GM18951 (cell line): ENCODE data around the gene RHEX.
"Not testable (repeated sequence)": the region's sequence is repeated elsewhere in the genome, so short reads cannot be mapped to it uniquely, and the experiment has no call there.

ENCODE experiments used
- POLR2A ChIP-seq: IDR thresholded peaks from 4 replicates; pipeline ENCODE4 v1.6.1; 2011; ENCODE audit warnings: mild to moderate bottlenecking; ENCODE audit not compliant: insufficient read length, insufficient read depth; ENCODE audit errors: extremely low read depth
- in situ Hi-C: fragments of 300-500 bp; cut with MboI; formaldehyde crosslinking; loops from one replicate; pipeline ENCODE4 v1.12.0; 2022; ENCODE audit warnings: low sequenced_read_pairs, mixed read lengths, inconsistent platforms; ENCODE audit not compliant: unreplicated experiment

The RHEX gene, protein sequence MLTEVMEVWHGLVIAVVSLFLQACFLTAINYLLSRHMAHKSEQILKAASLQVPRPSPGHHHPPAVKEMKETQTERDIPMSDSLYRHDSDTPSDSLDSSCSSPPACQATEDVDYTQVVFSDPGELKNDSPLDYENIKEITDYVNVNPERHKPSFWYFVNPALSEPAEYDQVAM

DNA sequence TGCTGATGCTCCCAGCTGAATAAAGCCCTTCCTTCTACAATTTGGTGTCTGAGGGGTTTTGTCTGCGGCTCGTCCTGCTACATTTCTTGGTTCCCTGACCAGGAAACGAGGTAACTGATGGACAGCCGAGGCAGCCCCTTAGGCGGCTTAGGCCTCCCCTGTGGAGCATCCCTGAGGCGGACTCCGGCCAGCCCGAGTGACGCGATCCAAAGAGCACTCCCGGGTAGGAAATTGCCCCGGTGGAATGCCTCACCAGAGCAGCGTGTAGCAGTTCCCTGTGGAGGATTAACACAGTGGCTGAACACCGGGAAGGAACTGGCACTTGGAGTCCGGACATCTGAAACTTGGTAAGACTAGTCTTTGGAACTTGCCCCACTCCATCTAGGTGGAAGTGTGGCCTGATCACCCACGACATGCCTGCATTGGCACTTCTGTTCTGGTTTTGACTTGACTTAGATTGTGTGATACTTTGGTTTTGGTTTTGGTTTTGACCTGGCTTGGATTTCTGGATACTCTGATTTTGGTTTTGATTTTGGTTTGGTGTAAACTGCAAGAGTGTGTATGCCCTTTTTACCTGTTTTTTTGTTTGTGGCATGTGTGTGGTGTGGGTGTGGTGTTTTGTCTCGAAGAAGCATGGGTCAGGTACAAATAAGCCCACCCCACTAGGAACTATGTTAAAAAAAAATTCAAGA is at the start of gene RHEX:
Gene RHEX, plus strand, starts transcription at position 255 of the 692 bp plus-strand sequence. CDS start 44,656 bp downstream, outside the sequence.
- in situ Hi-C loops, result not testable (repeated sequence)

DNA sequence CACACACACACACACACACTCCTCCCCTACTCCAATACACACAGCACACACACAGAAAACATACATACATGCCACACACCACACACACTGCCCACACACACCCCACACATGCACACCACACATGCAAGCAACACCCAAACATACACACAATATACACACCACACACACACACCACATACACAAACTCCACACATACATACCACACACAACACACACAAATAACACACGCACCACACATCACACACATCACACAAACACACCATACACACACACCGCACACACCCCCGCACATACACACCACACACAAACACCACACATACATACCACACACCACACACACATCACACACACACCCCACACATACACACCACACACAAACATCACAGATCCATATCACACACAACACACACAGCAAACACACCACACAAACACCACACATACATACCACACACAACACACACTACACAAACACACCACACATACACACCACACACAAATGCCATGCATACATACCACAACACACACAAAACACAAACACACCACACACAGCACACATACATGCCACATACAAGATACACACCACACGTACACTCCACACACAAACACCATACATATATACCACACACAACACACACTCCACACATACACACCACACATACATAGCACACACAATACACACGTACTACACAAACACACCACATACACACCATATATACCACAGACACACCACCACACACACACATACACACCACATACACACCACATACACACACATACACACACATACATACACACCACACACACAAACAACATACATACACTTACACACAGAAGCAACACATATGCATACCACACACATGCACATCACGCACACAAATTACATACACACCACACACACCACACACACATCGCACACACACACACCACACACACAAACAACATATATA is 48.8 kb upstream of the RHEX start:
- in situ Hi-C loops, result no loop called here
- no peak for TF ChIP-seq POLR2A

DNA sequence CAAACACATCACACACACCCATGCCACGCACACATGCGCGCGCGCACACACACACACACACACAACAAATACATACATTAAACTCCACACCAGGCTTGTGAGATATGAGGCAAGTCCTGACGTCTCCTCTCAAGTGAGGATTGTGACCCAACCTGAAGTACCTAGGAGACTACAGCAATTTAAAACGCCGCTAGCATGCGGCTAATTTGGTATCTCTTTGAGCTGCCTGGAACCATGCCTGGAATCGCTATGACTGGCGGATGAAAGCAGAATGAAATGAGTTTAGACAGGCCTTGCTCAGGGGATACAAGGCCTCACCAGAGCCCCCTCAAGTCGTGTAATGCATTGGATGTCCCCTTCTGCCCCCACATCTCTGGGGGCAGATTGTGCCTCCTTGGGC is 48.1 kb upstream of the RHEX start:
- in situ Hi-C loops, result no loop called here
- no peak for TF ChIP-seq POLR2A

DNA sequence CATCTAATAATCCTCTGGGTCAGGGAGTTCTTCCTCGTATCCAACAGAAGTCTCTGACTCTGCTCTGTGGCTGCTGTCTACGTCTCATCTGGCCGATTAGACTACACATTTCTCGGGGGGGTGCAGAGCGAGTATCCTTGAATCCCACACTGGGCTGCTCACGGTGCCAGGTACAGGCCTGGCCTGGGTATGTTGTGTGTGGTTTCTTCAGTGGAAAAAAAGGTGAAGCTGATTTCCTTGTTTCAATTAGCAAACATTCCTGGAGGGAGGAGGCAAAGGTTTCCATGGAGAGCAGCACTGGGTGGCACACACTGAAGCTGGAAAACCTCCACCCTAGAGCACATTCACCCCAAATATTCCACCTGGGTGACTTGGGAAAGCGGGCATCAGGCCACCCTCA is 47.7 kb upstream of the RHEX start:
- in situ Hi-C loops, result no loop called here
- no peak for TF ChIP-seq POLR2A

DNA sequence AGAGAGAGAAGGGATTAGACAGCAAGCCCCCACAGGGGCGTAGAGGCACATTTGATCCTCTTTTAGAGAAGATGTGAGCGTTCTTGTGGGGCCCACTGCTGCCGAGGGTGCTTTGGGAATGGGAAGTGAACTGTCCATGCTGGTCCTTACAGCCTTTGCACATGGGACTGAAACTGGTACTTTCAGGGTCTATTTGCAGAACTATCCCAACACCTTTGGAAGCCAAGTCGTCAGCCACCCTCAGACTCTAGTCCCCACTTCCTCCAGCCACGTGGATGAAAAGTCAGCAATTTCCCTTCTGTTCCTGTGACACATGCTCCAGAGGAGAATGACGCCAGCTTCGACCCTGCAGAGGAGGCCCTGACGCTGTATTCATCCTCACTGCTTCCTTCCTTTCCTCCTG is 47.2 kb upstream of the RHEX start:
- in situ Hi-C loops, result no loop called here
- no peak for TF ChIP-seq POLR2A

DNA sequence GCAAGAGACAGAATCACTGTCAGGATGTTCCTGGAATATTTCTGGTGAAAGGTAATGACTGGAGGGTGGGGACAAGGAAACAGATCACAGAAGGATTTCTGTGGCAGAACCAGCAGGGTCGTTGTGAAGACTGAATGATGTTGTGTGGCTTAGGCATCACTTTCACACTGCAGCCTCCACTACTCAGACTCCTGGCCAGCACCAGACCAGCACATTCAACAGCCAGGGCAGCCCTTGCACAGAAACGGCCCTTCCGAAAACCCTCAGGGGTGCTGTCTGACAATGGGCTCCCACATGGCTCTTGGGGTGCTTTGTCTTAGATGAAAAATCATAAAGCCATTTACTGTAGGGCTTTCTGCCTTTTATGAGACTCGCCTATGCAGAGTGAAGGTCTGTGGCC is 46.0 kb upstream of the RHEX start:
- in situ Hi-C loops, result no loop called here
- no peak for TF ChIP-seq POLR2A

DNA sequence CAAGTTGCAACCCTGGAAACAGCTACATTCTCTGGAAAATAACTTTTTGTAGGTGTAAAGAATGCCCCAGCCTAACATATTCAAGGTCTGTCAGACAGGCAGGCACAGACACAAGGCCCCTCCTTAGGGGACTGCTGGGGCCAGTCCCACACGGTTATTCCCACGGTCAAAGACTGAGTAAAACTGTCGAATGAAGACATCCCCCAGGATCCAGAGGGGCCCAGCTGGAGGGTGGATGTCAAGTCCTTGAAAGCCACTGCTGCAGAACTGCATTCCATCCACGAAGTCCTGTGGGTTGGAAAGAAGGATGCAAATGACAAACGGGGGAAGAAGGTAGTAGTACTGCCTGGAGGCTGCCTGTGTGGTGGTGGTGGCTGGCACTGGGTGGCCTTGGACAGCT is 42.9 kb upstream of the RHEX start:
- in situ Hi-C loops, result no loop called here
- TF ChIP-seq POLR2A, result no peak

DNA sequence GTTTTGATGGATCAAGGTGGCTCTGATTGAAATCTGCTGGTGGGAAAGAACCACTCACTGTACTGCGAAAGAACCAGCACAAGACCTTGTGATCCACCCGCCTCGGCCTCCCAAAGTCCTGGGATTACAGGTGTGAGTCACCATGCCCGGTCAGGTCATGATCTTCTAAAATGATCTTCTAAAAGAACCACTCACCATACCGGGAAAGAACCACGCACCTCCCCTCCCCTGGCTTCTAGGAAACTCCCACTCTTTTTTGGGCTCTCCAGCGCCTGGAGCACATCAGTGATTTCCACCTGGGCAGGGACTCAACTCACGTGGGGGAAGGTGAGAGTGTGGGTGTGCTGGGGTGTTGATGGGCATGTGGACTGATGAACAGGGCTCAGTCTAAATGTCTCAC is 41.9 kb upstream of the RHEX start:
- in situ Hi-C loops, result no loop called here
- no peak for TF ChIP-seq POLR2A

DNA sequence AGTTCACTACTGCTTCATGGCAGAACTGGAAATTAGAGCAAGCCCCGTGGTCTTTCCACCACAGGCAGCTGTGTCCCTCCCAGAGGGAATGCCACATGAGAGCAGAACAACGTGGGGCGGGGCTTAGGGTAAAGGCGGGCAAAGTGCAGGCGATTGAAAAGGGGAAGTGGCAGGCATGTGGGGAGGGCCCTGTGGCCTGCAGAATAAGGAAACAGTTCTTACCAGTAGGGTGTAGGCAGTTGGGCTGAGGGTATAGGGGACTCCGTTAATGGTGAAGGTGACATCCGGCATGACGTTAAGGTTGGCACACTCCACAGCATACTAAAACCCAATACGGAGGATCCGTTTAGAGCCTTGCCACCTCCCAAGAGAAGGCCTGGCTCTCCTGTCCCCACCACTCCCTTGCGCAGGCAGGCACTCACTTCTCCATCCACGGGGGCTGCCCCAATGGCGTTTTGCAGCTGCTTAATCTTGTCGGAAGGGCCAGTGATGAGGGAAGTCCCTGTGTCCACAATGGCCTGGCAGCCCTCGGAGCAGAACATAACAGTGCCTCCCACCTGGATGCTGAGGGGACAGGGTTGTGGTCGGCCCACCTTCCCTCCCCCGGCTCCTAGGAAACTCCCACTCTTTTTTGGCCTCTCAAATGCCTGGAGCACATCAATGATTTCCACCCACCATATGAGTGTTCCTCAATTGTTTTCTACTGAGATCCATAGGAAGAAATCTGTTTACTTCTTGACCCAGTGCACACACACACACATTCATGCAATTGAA is 40.7 kb upstream of the RHEX start:
- TF ChIP-seq POLR2A, result no peak
- in situ Hi-C loops, result no loop called here

DNA sequence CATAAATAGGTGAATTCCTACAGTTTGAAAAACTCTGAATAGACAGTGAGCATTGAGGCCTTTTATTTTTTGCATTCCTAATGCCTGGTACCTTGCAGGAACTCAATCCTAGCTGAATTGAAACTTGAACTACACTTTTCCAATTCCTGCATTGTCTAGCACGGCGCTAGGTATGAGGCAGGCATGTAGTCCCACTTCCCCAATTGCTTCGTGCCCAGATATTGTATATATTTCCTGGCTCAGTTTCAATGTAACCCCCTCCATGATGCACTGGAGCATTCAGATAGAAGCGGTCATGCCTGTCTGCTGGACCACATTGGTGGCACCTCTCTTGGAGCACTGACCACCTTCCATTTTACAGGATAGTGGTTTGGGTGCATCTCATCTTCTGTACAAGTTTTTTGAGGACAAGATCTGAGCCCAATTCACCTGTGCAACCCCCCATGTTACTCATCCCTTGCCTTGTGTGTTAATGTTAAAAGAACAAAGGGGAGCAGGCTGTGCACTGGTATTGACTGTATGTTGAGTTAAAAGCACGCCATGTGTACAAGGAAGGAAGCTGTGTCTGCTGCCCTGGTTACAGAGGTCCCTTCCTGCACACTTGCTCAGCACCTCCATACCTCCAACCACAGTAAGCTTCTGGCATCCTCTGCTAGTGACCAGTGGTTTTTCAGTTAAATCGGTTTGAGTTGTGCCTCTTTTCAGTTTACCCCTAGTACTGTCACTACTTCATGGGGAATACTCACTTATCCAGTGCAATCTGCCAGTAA is 39.8 kb upstream of the RHEX start:
- TF ChIP-seq POLR2A, result no peak
- in situ Hi-C loops, result no loop called here

DNA sequence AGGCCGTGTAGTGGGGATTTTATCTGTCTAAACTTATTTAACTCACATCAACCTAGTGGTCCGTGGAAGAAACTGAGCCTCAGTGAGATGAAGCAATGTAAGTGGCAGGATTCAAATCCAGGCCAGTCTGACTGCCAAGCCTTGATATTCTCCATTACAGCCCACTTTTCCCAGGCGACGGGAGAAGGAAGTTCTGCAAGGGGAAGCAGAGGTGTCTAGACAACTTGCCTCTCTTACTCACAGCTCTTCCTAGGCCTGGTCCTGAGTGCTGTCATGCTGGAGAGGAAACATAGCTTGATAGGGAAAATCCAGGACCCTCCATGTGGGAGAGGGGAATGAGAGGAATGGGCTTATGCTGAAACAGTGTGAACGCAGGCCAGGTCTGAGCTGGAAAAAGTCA is 38.4 kb upstream of the RHEX start:
- no peak for TF ChIP-seq POLR2A
- in situ Hi-C loops, result no loop called here

DNA sequence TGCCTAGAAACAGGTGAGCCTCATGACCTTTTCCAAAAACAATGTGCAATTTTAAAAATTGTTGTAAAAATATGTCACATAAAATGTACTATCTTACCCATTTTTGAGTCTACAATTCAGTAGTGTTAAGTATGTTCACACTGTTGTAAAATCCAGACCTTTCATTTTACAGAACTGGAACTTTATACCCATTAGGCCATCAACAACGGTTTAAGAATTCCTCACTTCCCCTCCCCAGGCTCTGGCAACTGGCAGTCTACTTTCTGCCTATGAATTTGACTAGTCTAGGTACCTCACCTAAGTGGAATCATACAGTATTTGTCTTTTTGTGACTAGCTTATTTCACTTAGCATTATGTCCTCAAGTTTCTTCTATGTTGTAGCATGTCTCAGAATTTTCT is 37.9 kb upstream of the RHEX start:
- in situ Hi-C loops, result no loop called here
- no peak for TF ChIP-seq POLR2A
